Sigmoid colon (tissue), 7 donors: ENCODE data around the gene KRTAP10-11. TPM values are rescaled to one million over a fixed set of nuclear protein-coding genes. Genes with fewer than 3 reads are reported as not detected.
"Not testable (repeated sequence)": the region's sequence is repeated elsewhere in the genome, so short reads cannot be mapped to it uniquely, and the experiment has no call there.

ENCODE experiments used
- DNase-seq: peaks from one replicate; pipeline ENCODE4 v3.0.0-alpha.2; 2019
- H3K27ac ChIP-seq, 4 donors: fragments of 200-600 bp; sonication (generic); one replicate each; pipeline ENCODE4 v1.5.1; 2016 to 2019; ENCODE audit warnings: mild to moderate bottlenecking in 1 of 4
- H3K27me3 ChIP-seq, 3 donors: fragments of 200-600 bp; sonication (generic); one replicate each; pipeline ENCODE4 v1.5.1; 2019; ENCODE audit warnings: mild to moderate bottlenecking in 1 of 3
- H3K36me3 ChIP-seq, 4 donors: fragments of 200-600 bp; sonication (generic); one replicate each; pipeline ENCODE4 v1.5.1; 2016 to 2019
- H3K4me1 ChIP-seq, 4 donors: fragments of 200-600 bp; sonication (generic); one replicate each; pipeline ENCODE4 v1.5.1; 2017 to 2019
- H3K4me3 ChIP-seq, 4 donors: fragments of 200-600 bp; sonication (generic); one replicate each; pipeline ENCODE4 v1.5.1; 2017 to 2019; ENCODE audit warnings: mild to moderate bottlenecking in 2 of 4, moderate library complexity in 1 of 4
- H3K9me3 ChIP-seq, 4 donors: fragments of 200-600 bp in 3 of 4; sonication (generic) in 3 of 4; one replicate each; pipeline versions ENCODE4 v1.5.1 to v1.6.1; 2013 to 2019
- CTCF ChIP-seq, 4 experiments: fragments of 450-650 bp in 3 of 4; fragments of 200-600 bp in 1 of 4; IDR thresholded peaks; one replicate each; pipeline ENCODE4 v1.5.1; 2016 to 2019; ENCODE audit warnings: antibody characterized with exemption in 4 of 4, mild to moderate bottlenecking in 3 of 4, moderate library complexity in 2 of 4
- EP300 ChIP-seq, 4 donors: sonication (generic); formaldehyde crosslinking; IDR thresholded peaks; one replicate each; pipeline ENCODE4 v1.6.1; 2017; ENCODE audit warnings: antibody characterized with exemption in 4 of 4
- POLR2A ChIP-seq, 2 donors: fragments of 450-650 bp; IDR thresholded peaks; one replicate each; pipeline ENCODE4 v1.6.1; 2016; ENCODE audit warnings: antibody characterized with exemption in 2 of 2, mild to moderate bottlenecking in 2 of 2, moderate library complexity in 2 of 2
- POLR2AphosphoS5 ChIP-seq, 4 donors: sonication (generic); formaldehyde crosslinking; IDR thresholded peaks; one replicate each; pipeline ENCODE4 v1.6.1; 2017; ENCODE audit warnings: antibody characterized with exemption in 4 of 4
- WGBS, 2 donors: extraction: QIAGEN DNeasy Blood & Tissue Kit; methylation state at CpG; one replicate each; pipeline ENCODE4 v1.1.7; 2013; 5-methylcytosine and 5-hydroxymethylcytosine counted together
- intact Hi-C: fragments of 100-400 bp; cut with DNase I; formaldehyde crosslinking; loops from one replicate; pipeline ENCODE4 v1.15.1; 2023
- polyA plus RNA-seq, 3 donors: library from polyadenylated mRNA; stranded (reverse); fragments of 200-250 nt; gene quantifications; one replicate each; pipeline ENCODE4 v1.2.3, GENCODE V29; 2013
- total RNA-seq, 4 donors: library from RNA; depleted of rRNA; stranded (reverse); fragments of >200 nt; gene quantifications; one replicate each; pipeline ENCODE4 v1.1.0, GENCODE V29; 2016
- donor health status: healthy with polysubstance abuse.
- donor health status: Bipolar disorder and iron deficiency.
- donor health status: healthy.

The KRTAP10-11 gene
- total and polyA plus RNA-seq, 7 donors: not detected

- WGBS, 2 donors: 78 to 81% methylated on average over 4 of the region's 4 CpGs
- H3K9me3 ChIP-seq: peaks cover 0 to 15% (median 0%) of the 10 kb centered on the region in 4 donors
- H3K27ac ChIP-seq: no peak overlapping the region
- no peaks in the 10 kb centered on the region for H3K36me3 ChIP-seq
- intact Hi-C loops: no loop called here
- no peaks in the 10 kb centered on the region for H3K4me1 ChIP-seq
- no peak overlapping the region for H3K4me3 ChIP-seq
- peaks cover 0 to 27% (median 11%) of the 10 kb centered on the region in 3 donors for H3K27me3 ChIP-seq
- TF ChIP-seq POLR2AphosphoS5 (IDR thresholded peaks at IDR 0.05) (no peak), CTCF (IDR thresholded peaks at IDR 0.05) (no peak), POLR2A (IDR thresholded peaks at IDR 0.05) (no peak), EP300 (IDR thresholded peaks at IDR 0.05) (no peak)
- no peak for DNase-seq
Measured at GRCh38 chr21:44606495-44606894, 39.7 kb upstream of the KRTAP10-11 start.

GRCh38 chr21:44609193-44609592, 37.0 kb upstream of the KRTAP10-11 start:
- Histone ChIP-seq H3K4me1 (no peaks in the 10 kb centered on the region), H3K36me3 (no peaks in the 10 kb centered on the region), H3K27me3 (peaks cover 0 to 18% (median 9%) of the 10 kb centered on the region in 3 donors), H3K4me3 (no peak overlapping the region), H3K27ac (no peak overlapping the region), H3K9me3 (peaks cover 0 to 17% (median 2%) of the 10 kb centered on the region in 4 donors)
- no peak for DNase-seq
- intact Hi-C loops: no loop called here
- TF ChIP-seq POLR2AphosphoS5 (IDR thresholded peaks at IDR 0.05): no peak
- no peak for TF ChIP-seq EP300 (IDR thresholded peaks at IDR 0.05)
- TF ChIP-seq POLR2A (IDR thresholded peaks at IDR 0.05): no peak
- no peak for TF ChIP-seq CTCF (IDR thresholded peaks at IDR 0.05)

- DNase-seq, H3K4me3 ChIP-seq, H3K4me1 ChIP-seq, H3K36me3 ChIP-seq, intact Hi-C loops, H3K27ac ChIP-seq: not testable (repeated sequence)
- Histone ChIP-seq H3K9me3 (peaks cover 0 to 17% (median 2%) of the 10 kb centered on the region in 4 donors), H3K27me3 (peaks cover 0 to 18% (median 9%) of the 10 kb centered on the region in 3 donors)
- WGBS, 2 donors: 94 to 96% methylated on average over 7 of the region's 7 CpGs
Measured at GRCh38 chr21:44610157-44610843, 35.9 kb upstream of the KRTAP10-11 start.

- DNase-seq: no peak
- no peaks in the 10 kb centered on the region for H3K4me1 ChIP-seq
- TF ChIP-seq EP300 (IDR thresholded peaks at IDR 0.05) (no peak), POLR2AphosphoS5 (IDR thresholded peaks at IDR 0.05) (no peak), CTCF (IDR thresholded peaks at IDR 0.05) (no peak)
- H3K4me3 ChIP-seq: no peak overlapping the region
- H3K27ac ChIP-seq: no peak overlapping the region
- intact Hi-C loops: no loop called here
- H3K36me3 ChIP-seq: no peaks in the 10 kb centered on the region
- WGBS, 2 donors: 77 to 88% methylated on average over 4 of the region's 4 CpGs
- peaks cover 0 to 17% (median 2%) of the 10 kb centered on the region in 4 donors for H3K9me3 ChIP-seq
- H3K27me3 ChIP-seq: peaks cover 0 to 18% (median 9%) of the 10 kb centered on the region in 3 donors
Measured at GRCh38 chr21:44611551-44611950, 34.7 kb upstream of the KRTAP10-11 start.

- WGBS, 2 donors: 70 to 89% methylated on average over 8 of the region's 8 CpGs
- peak; percentile 57 for DNase-seq
- peaks cover 0 to 18% (median 9%) of the 10 kb centered on the region in 3 donors for H3K27me3 ChIP-seq
- intact Hi-C loops: no loop called here
- H3K4me1 ChIP-seq: no peaks in the 10 kb centered on the region
- peaks cover 0 to 17% (median 2%) of the 10 kb centered on the region in 4 donors for H3K9me3 ChIP-seq
- no peak within 1 kb of the TSS for H3K4me3 ChIP-seq
- no peak within 1 kb of the TSS for H3K27ac ChIP-seq
- H3K36me3 ChIP-seq: no peaks in the 10 kb centered on the region
- TF ChIP-seq EP300 (IDR thresholded peaks at IDR 0.05) (no peak), POLR2AphosphoS5 (IDR thresholded peaks at IDR 0.05) (no peak), CTCF (IDR thresholded peaks at IDR 0.05) (no peak), POLR2A (IDR thresholded peaks at IDR 0.05) (no peak)
Measured at GRCh38 chr21:44612029-44612486, 34.2 kb upstream of the KRTAP10-11 start, which contains the start of gene KRTAP10-8. Gene KRTAP10-8, plus strand, starts transcription at chr21:44612079. Its CDS starts 22 bp downstream, at chr21:44612101.
